Mammary epithelial cell (primary cell): ENCODE measurements around the gene C2orf69.

Experiments
- CTCF ChIP-seq, 2 donors: IDR thresholded peaks in 1 of 2; conservative IDR thresholded peaks in 1 of 2; 2 replicates each; pipeline ENCODE4 v1.5.1; 2011 to 2012; ENCODE audit warnings: inconsistent platforms in 2 of 2, low read length in 2 of 2, mild to moderate bottlenecking in 2 of 2, control low read depth in 1 of 2, low read depth in 1 of 2; ENCODE audit not compliant: insufficient read depth in 1 of 2; ENCODE audit errors: extremely low read depth in 1 of 2
- EZH2 ChIP-seq: IDR thresholded peaks from 2 replicates; pipeline ENCODE4 v1.6.1; 2012; ENCODE audit warnings: low read length, inconsistent platforms, borderline replicate concordance

DNA sequence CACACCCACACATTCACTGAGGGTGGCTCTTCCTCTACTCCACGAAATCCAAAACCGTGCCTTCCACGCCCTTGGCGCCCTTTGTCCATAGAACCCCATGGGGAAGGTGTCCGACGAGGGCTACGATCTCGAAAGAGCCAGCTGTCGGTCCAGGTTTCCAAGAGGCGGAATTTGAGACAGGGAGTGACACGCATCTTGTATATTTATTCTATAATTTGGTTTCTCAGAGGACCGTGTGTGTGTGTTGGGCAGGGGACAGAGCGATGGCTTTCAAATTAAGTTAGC, 726 bp downstream of the C2orf69 start:
- no peak for TF ChIP-seq EZH2
- no peak for TF ChIP-seq CTCF (conservative IDR thresholded peaks at IDR 0.05 in 1 of 2, IDR thresholded peaks at IDR 0.05 in 1 of 2; ENCODE audit: extremely low read depth in 1 of 2, insufficient read depth in 1 of 2, low read depth in 1 of 2, low read length in 2 of 2)
